SK-N-SH (cell line): Measurements from ENCODE around the gene CFAP210.

Experiments used
- ELF1 ChIP-seq: IDR thresholded peaks from 2 replicates; pipeline ENCODE4 v1.4.0; 2012
- FOXM1 ChIP-seq: IDR thresholded peaks from 2 replicates; pipeline ENCODE4 v1.4.0; 2012; ENCODE audit warnings: low read depth, mild to moderate bottlenecking
- NFIC ChIP-seq: IDR thresholded peaks from 2 replicates; pipeline ENCODE4 v1.4.0; 2012; ENCODE audit warnings: borderline replicate concordance
- NRF1 ChIP-seq: IDR thresholded peaks from 2 replicates; pipeline ENCODE4 v1.6.1; 2012; ENCODE audit warnings: low read depth, mild to moderate bottlenecking, low read length
- POLR2AphosphoS5 ChIP-seq: IDR thresholded peaks from 2 replicates; pipeline ENCODE4 v1.6.1; 2012; ENCODE audit warnings: low read depth, low read length
- REST ChIP-seq: IDR thresholded peaks from 2 replicates; pipeline ENCODE4 v1.6.1; 2012; ENCODE audit warnings: mild to moderate bottlenecking, low read depth, low read length, moderate library complexity
- RFX5 ChIP-seq: IDR thresholded peaks from 2 replicates; pipeline ENCODE4 v1.6.1; 2012; ENCODE audit warnings: mild to moderate bottlenecking, improper control_type of control experiment, low read length
- TAF1 ChIP-seq: IDR thresholded peaks from 2 replicates; pipeline ENCODE4 v1.6.1; 2012; ENCODE audit warnings: low read depth, mild to moderate bottlenecking, low read length, moderate library complexity, borderline replicate concordance
- USF1 ChIP-seq: IDR thresholded peaks from 2 replicates; pipeline ENCODE4 v1.4.0; 2012; ENCODE audit warnings: low read depth, borderline replicate concordance
- USF2 ChIP-seq: fragments of 150-350 bp; IDR thresholded peaks from 2 replicates; pipeline ENCODE4 v1.6.1; 2017; ENCODE audit warnings: antibody characterized with exemption, low read length, low read depth, borderline replicate concordance
- YY1 ChIP-seq: IDR thresholded peaks from 2 replicates; pipeline ENCODE4 v1.4.0; 2012; ENCODE audit warnings: low read depth, mild to moderate bottlenecking
- TF ChIP-seq, protein P1 (sequence below): fragments of 200-600 bp; sonication (generic); IDR thresholded peaks from 2 replicates; pipeline ENCODE4 v1.6.1; 2017; ENCODE audit warnings: antibody characterized with exemption, mild to moderate bottlenecking, moderate library complexity

- TF ChIP-seq FOXM1 = no peak
- TF ChIP-seq, protein P1, sequence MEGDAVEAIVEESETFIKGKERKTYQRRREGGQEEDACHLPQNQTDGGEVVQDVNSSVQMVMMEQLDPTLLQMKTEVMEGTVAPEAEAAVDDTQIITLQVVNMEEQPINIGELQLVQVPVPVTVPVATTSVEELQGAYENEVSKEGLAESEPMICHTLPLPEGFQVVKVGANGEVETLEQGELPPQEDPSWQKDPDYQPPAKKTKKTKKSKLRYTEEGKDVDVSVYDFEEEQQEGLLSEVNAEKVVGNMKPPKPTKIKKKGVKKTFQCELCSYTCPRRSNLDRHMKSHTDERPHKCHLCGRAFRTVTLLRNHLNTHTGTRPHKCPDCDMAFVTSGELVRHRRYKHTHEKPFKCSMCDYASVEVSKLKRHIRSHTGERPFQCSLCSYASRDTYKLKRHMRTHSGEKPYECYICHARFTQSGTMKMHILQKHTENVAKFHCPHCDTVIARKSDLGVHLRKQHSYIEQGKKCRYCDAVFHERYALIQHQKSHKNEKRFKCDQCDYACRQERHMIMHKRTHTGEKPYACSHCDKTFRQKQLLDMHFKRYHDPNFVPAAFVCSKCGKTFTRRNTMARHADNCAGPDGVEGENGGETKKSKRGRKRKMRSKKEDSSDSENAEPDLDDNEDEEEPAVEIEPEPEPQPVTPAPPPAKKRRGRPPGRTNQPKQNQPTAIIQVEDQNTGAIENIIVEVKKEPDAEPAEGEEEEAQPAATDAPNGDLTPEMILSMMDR = no peak
- TF ChIP-seq USF1 = no peak
- TF ChIP-seq ELF1 = no peak
- TF ChIP-seq REST = no peak
- no peak for TF ChIP-seq POLR2AphosphoS5
- no peak for TF ChIP-seq USF2
- no peak for TF ChIP-seq RFX5
- TF ChIP-seq TAF1 = no peak
- TF ChIP-seq NFIC = no peak
- TF ChIP-seq NRF1 = no peak
- no peak for TF ChIP-seq YY1
Measured at GRCh38 chr2:169709981-169710380, 15.8 kb upstream of the CFAP210 start.
